Breast epithelium (tissue), 4 donors: ENCODE results near the gene AKAP8. TPM values are rescaled to one million over a fixed set of nuclear protein-coding genes. Genes with fewer than 3 reads are reported as not detected.

Source experiments
- DNase-seq, 2 donors: peaks; one replicate each; pipeline ENCODE4 v3.0.0-alpha.2; 2019; ENCODE audit warnings: low spot score in 2 of 2
- H3K27ac ChIP-seq, 2 donors: fragments of 200-600 bp; sonication (generic) in 1 of 2; one replicate each; pipeline ENCODE4 v1.5.1; 2016 to 2019; ENCODE audit warnings: mild to moderate bottlenecking in 1 of 2
- H3K27me3 ChIP-seq, 2 donors: fragments of 200-600 bp; sonication (generic) in 1 of 2; one replicate each; pipeline versions ENCODE4 v1.5.1 to v1.6.0; 2017 to 2019; ENCODE audit warnings: control low read depth in 1 of 2, mild to moderate bottlenecking in 1 of 2
- H3K36me3 ChIP-seq: fragments of 200-600 bp; one replicate; pipeline ENCODE4 v1.5.1; 2019
- H3K4me1 ChIP-seq, 2 donors: fragments of 200-600 bp; sonication (generic); one replicate each; pipeline ENCODE4 v1.5.1; 2016 to 2019; ENCODE audit warnings: control low read depth in 1 of 2
- H3K4me3 ChIP-seq, 3 donors: fragments of 200-600 bp; sonication (generic); 1 replicate in 2 of 3; 2 replicates in 1 of 3; pipeline ENCODE4 v1.5.1; 2016 to 2019; ENCODE audit warnings: mild to moderate bottlenecking in 3 of 3, moderate library complexity in 2 of 3
- H3K9me3 ChIP-seq, 2 donors: fragments of 200-600 bp; sonication (generic) in 1 of 2; one replicate each; pipeline ENCODE4 v1.5.1; 2016 to 2019; ENCODE audit warnings: control low read depth in 1 of 2
- POLR2A ChIP-seq: fragments of 450-650 bp; IDR thresholded peaks from one replicate; pipeline ENCODE4 v1.6.1; 2016; ENCODE audit warnings: antibody characterized with exemption, mild to moderate bottlenecking, moderate library complexity
- POLR2AphosphoS5 ChIP-seq, 3 donors: sonication (generic); formaldehyde crosslinking; IDR thresholded peaks; one replicate each; pipeline ENCODE4 v1.6.1; 2017; ENCODE audit warnings: antibody characterized with exemption in 3 of 3
- intact Hi-C: fragments of 100-400 bp; cut with DNase I; formaldehyde crosslinking; loops from one replicate; pipeline ENCODE4 v1.15.1; 2023; ENCODE audit warnings: low total_unique reads
- total RNA-seq, 3 donors: library from RNA; depleted of rRNA; stranded (reverse); fragments of >200 nt; gene quantifications; one replicate each; pipeline ENCODE4 v1.1.0, GENCODE V29; 2016
- TF ChIP-seq, protein P1 (sequence below), 3 donors: fragments of 450-650 bp; IDR thresholded peaks; one replicate each; pipeline ENCODE4 v1.5.1; 2016 to 2017; ENCODE audit warnings: antibody characterized with exemption in 3 of 3, mild to moderate bottlenecking in 3 of 3, moderate library complexity in 3 of 3

AKAP8 gene
- total RNA-seq, 3 donors from 2014 or later = 23.2 to 40.7 (median 33.4) TPM

DNA sequence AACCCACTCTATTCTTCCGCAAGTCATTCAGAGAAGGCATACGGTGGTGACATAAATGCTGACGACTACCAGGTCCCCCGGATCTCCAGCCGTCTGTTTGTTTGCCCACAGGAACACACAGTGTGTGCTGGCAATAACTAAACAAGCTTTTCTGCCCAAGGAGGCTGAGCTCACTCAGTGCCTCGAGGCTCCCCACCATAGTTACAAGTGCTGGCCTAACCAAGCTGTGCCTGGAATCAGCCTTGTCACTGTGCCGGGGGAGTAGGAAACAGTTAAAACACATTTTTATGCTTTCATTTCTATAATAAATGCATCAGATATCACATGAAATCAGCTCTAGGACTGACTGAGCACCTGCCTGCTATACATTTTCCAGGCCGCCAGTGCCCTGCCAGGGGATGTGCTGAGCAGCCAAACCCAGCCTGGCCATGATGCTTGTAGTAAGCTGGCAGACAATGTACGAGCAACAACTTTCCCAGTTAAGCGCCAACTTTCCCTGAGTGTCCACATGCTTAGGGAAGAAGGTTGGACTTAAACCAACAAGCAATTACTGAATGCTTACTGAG is 75.4 kb downstream of the AKAP8 start:
- Histone ChIP-seq H3K27me3 (no peaks in the 10 kb centered on the region), H3K36me3 (no peaks in the 10 kb centered on the region), H3K27ac (peak overlapping the region; percentile 21 to 48), H3K9me3 (no peaks in the 10 kb centered on the region), H3K4me3 (peak overlapping the region in 1 of 3 donors; percentile 25), H3K4me1 (peaks cover 9 to 18% of the 10 kb centered on the region in 2 donors)
- intact Hi-C loops = no loop called here
- no peak for DNase-seq
- TF ChIP-seq POLR2A (no peak), POLR2AphosphoS5 (IDR thresholded peaks at IDR 0.05) (no peak)
- TF ChIP-seq, protein P1, sequence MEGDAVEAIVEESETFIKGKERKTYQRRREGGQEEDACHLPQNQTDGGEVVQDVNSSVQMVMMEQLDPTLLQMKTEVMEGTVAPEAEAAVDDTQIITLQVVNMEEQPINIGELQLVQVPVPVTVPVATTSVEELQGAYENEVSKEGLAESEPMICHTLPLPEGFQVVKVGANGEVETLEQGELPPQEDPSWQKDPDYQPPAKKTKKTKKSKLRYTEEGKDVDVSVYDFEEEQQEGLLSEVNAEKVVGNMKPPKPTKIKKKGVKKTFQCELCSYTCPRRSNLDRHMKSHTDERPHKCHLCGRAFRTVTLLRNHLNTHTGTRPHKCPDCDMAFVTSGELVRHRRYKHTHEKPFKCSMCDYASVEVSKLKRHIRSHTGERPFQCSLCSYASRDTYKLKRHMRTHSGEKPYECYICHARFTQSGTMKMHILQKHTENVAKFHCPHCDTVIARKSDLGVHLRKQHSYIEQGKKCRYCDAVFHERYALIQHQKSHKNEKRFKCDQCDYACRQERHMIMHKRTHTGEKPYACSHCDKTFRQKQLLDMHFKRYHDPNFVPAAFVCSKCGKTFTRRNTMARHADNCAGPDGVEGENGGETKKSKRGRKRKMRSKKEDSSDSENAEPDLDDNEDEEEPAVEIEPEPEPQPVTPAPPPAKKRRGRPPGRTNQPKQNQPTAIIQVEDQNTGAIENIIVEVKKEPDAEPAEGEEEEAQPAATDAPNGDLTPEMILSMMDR (IDR thresholded peaks at IDR 0.05) = no peak

Other genes starting within 250 kb of the AKAP8 start
- gene NOTCH3, start 178.8 kb downstream of the AKAP8 start, total RNA-seq = 10 to 100 TPM; 22.0 to 36.4 (median 22.7) TPM
- under 1 TPM in 1 of 3 donors, not detected in 2; 0.29 TPM for gene EPHX3, start 147.3 kb downstream of the AKAP8 start, total RNA-seq
- gene BRD4, start 47.2 kb downstream of the AKAP8 start, total RNA-seq = 10 to 100 TPM; 25.6 to 37.5 (median 33.8) TPM
- gene AKAP8L, start 39.2 kb upstream of the AKAP8 start, total RNA-seq = 100 to 1,000 TPM in 2 of 3 donors, 10 to 100 TPM in 1; 77.6 to 141 (median 122) TPM
- gene WIZ, start 70.2 kb upstream of the AKAP8 start, total RNA-seq = 10 to 100 TPM; 17.6 to 51.1 (median 34.9) TPM
- 1 to 10 TPM; 1.8 to 5.9 (median 3.4) TPM for gene RASAL3, start 84.8 kb upstream of the AKAP8 start, total RNA-seq
- 1 to 10 TPM in 2 of 3 donors, not detected in 1; 5.6 to 6.2 TPM for gene PGLYRP2, start 99.7 kb upstream of the AKAP8 start, total RNA-seq
- 10 to 100 TPM in 1 of 3 donors, 1 to 10 TPM in 2; 8.8 to 26.9 (median 9.4) TPM for gene CYP4F22, start 128.7 kb upstream of the AKAP8 start, total RNA-seq
- 1 to 10 TPM in 2 of 3 donors, not detected in 1; 2.6 to 5.0 TPM for gene CYP4F8, start 235.4 kb upstream of the AKAP8 start, total RNA-seq